GM23338 (cell line): ENCODE data around the gene GAS6. TPM values are rescaled to one million over a fixed set of nuclear protein-coding genes. Genes with fewer than 3 reads are reported as not detected.

Source experiments
- ATAC-seq: fragments of 200-7000 bp; cut with Tn5 transposase; 3 replicates; pipeline ENCODE4 v1.9.1; 2020
- DNase-seq: peaks from one replicate; pipeline ENCODE4 v3.0.0-alpha.2; 2015; ENCODE audit warnings: low spot score
- H2AFZ ChIP-seq: fragments of 200-600 bp; sonication (generic); 2 replicates; pipeline ENCODE4 v1.8.0; 2016; ENCODE audit warnings: antibody characterized with exemption, mild to moderate bottlenecking, moderate library complexity
- H3F3A ChIP-seq: fragments of 200-600 bp; sonication (generic); replicated peaks from 2 replicates; pipeline ENCODE4 v1.8.0; 2017; ENCODE audit warnings: antibody characterized with exemption, mixed run types, low read depth
- H3K27ac ChIP-seq: fragments of 200-600 bp; sonication (generic); 2 replicates; pipeline ENCODE4 v1.6.1; 2016; ENCODE audit warnings: low read depth
- H3K27me3 ChIP-seq: fragments of 200-600 bp; sonication (generic); 2 replicates; pipeline ENCODE4 v1.8.0; 2016; ENCODE audit warnings: mild to moderate bottlenecking, mixed run types, moderate library complexity; ENCODE audit not compliant: insufficient read depth
- H3K36me3 ChIP-seq: fragments of 200-600 bp; sonication (generic); 2 replicates; pipeline ENCODE4 v1.8.0; 2016; ENCODE audit warnings: mild to moderate bottlenecking; ENCODE audit not compliant: insufficient read depth
- H3K4me1 ChIP-seq: fragments of 200-600 bp; sonication (generic); 2 replicates; pipeline ENCODE4 v1.8.0; 2016; ENCODE audit warnings: mild to moderate bottlenecking, moderate library complexity; ENCODE audit not compliant: insufficient read depth
- H3K4me2 ChIP-seq: fragments of 200-600 bp; sonication (generic); 2 replicates; pipeline ENCODE4 v1.7.1; 2017; ENCODE audit warnings: mixed run types
- H3K4me3 ChIP-seq: fragments of 200-600 bp; sonication (generic); 2 replicates; pipeline ENCODE4 v1.6.1; 2016; ENCODE audit warnings: mixed run types
- H3K79me2 ChIP-seq: fragments of 200-600 bp; sonication (generic); replicated peaks from 2 replicates; pipeline ENCODE4 v1.8.0; 2017; ENCODE audit warnings: mild to moderate bottlenecking; ENCODE audit not compliant: insufficient read depth
- H3K9me2 ChIP-seq: fragments of 200-600 bp; sonication (generic); 2 replicates; pipeline ENCODE4 v1.8.0; 2017; ENCODE audit not compliant: insufficient read depth
- H4K20me1 ChIP-seq: fragments of 200-600 bp; sonication (generic); replicated peaks from 2 replicates; pipeline ENCODE4 v1.8.0; 2017; ENCODE audit warnings: mild to moderate bottlenecking; ENCODE audit not compliant: insufficient read depth
- H3K27ac Mint-ChIP-seq: 2 replicates; pipeline ENCODE4 v1.8.0; 2020; ENCODE audit warnings: inconsistent platforms, mild to moderate bottlenecking, moderate library complexity, mixed read lengths
- H3K27me3 Mint-ChIP-seq: 3 replicates; pipeline ENCODE4 v1.8.0; 2022; ENCODE audit warnings: low read depth, mild to moderate bottlenecking, moderate library complexity, mixed read lengths, inconsistent platforms; ENCODE audit not compliant: insufficient read depth, poor library complexity
- H3K36me3 Mint-ChIP-seq: 3 replicates; pipeline ENCODE4 v1.8.0; 2021; ENCODE audit warnings: low read depth, mild to moderate bottlenecking, inconsistent platforms, moderate library complexity, mixed read lengths
- H3K4me1 Mint-ChIP-seq: 3 replicates; pipeline ENCODE4 v1.8.0; 2020; ENCODE audit warnings: mild to moderate bottlenecking, inconsistent platforms, mixed read lengths
- H3K4me3 Mint-ChIP-seq: 3 replicates; pipeline ENCODE4 v1.8.0; 2021; ENCODE audit warnings: moderate library complexity, mild to moderate bottlenecking, inconsistent platforms, mixed read lengths
- H3K9me3 Mint-ChIP-seq: 3 replicates; pipeline ENCODE4 v1.8.0; 2020; ENCODE audit warnings: moderate library complexity, mild to moderate bottlenecking, inconsistent platforms, mixed read lengths
- CREB1 ChIP-seq: fragments of 250-450 bp; sonication (Bioruptor Pico); IDR thresholded peaks from 2 replicates; pipeline ENCODE4 v1.5.0; 2020; ENCODE audit warnings: low read depth, mild to moderate bottlenecking, moderate library complexity
- ETS1 ChIP-seq: IDR thresholded peaks from 2 replicates; pipeline ENCODE4 v1.6.1; 2016; ENCODE audit warnings: antibody characterized with exemption
- EZH2 ChIP-seq: fragments of 200-600 bp; sonication (generic); IDR thresholded peaks from one replicate; pipeline ENCODE4 v1.8.0; 2017; ENCODE audit warnings: antibody characterized with exemption, mild to moderate bottlenecking, low read depth; ENCODE audit not compliant: unreplicated experiment
- NANOG ChIP-seq: IDR thresholded peaks from 2 replicates; pipeline ENCODE4 v1.6.1; 2016; ENCODE audit warnings: antibody characterized with exemption, borderline replicate concordance
- POLR2AphosphoS5 ChIP-seq: IDR thresholded peaks from 2 replicates; pipeline ENCODE4 v1.6.1; 2016; ENCODE audit warnings: antibody characterized with exemption, low read depth
- STAT1 ChIP-seq: IDR thresholded peaks from one replicate; pipeline ENCODE4 v1.6.1; 2016; ENCODE audit warnings: antibody characterized with exemption; ENCODE audit not compliant: unreplicated experiment
- ZNF462 ChIP-seq: fragments of 250-450 bp; sonication (Bioruptor Pico); IDR thresholded peaks from 2 replicates; pipeline ENCODE4 v1.5.0; 2020; ENCODE audit warnings: mild to moderate bottlenecking, moderate library complexity
- polyA plus RNA-seq: library from polyadenylated mRNA; unstranded; fragments of >200 nt; fragmentation: Nextera tagmentation; extraction: Ambion mirVana; gene quantifications from 2 replicates; pipeline ENCODE4 v1.2.1, GENCODE V29; 2016
- total RNA-seq: library from RNA; depleted of rRNA; stranded (reverse); fragments of >200 nt; shearing (Covaris generic); gene quantifications from 2 replicates; pipeline ENCODE4 v1.2.3, GENCODE V29; 2014

GAS6 gene
- total and polyA plus RNA-seq, 2 experiments from 2014 or later = 7.9 to 21.2 TPM

- no peak for TF ChIP-seq ETS1
Measured at GRCh38 chr13:113907635-113908617, 44.0 kb upstream of the GAS6 start (continued).

- Histone ChIP-seq H3F3A (no peaks in the 10 kb centered on the region), H3K4me1 (no peaks in the 10 kb centered on the region), H2AFZ (no peak overlapping the region), H3K4me2 (no peak overlapping the region), H3K79me2 (no peaks in the 10 kb centered on the region), H3K27ac (no peak overlapping the region), H3K4me3 (no peak overlapping the region), H3K9me2 (no peaks in the 10 kb centered on the region), H4K20me1 (no peaks in the 10 kb centered on the region), H3K36me3 (no peaks in the 10 kb centered on the region), H3K27me3 (no peaks in the 10 kb centered on the region)
- TF ChIP-seq ZNF462 (CRISPR knock-in tag) = no peak
- no peak for TF ChIP-seq NANOG
- no peak for TF ChIP-seq EZH2
- TF ChIP-seq STAT1 = no peak
- TF ChIP-seq CREB1 (CRISPR knock-in tag) = no peak
- no peak for TF ChIP-seq POLR2AphosphoS5
- Mint-ChIP-seq H3K4me3 (no peak overlapping the region), H3K27ac (no peak overlapping the region), H3K4me1 (peaks cover 13% of the 10 kb centered on the region), H3K27me3 (peaks cover 4% of the 10 kb centered on the region), H3K36me3 (no peaks in the 10 kb centered on the region), H3K9me3 (peaks cover 3% of the 10 kb centered on the region; the same call in 1 of the 3 replicates)
- no peak; the same call in 2 of the 3 replicates for ATAC-seq
- DNase-seq = no peak
Measured at GRCh38 chr13:113906571-113906970, 42.7 kb upstream of the GAS6 start.
